ENCODE data around the gene OAT. TPM values are rescaled to one million over a fixed set of nuclear protein-coding genes. Genes with fewer than 3 reads are reported as not detected.
"Not testable (repeated sequence)": the region's sequence is repeated elsewhere in the genome, so short reads cannot be mapped to it uniquely, and the experiment has no call there.

The OAT gene
- polyA plus RNA-seq, 1 donor = 50.8 TPM

- DNase-seq = no peak
These were observed 40.5 kb downstream of the OAT start for GRCh38 chr10:124378271-124378670.

DNA sequence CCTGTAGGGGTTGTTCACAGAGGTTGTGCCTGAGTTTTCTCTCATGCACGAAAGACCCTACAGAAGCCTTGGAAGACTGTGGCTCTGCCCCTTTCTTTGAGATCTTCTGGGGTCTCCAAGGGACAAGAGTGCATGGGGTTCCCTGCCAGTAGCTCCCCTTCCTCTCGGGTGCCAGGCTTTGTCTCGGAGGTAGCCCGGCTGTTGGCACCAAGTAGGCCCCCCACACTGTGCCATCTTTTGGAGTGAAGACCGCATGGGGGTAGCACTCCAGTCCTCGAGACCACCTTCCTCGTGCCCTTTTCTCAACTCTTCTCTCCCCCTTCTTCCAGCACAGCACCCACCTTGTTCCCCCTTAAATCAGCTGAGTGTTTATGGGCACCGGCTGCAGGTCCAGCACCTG lies 41.6 kb downstream of the OAT start:
- DNase-seq = no peak

DNA sequence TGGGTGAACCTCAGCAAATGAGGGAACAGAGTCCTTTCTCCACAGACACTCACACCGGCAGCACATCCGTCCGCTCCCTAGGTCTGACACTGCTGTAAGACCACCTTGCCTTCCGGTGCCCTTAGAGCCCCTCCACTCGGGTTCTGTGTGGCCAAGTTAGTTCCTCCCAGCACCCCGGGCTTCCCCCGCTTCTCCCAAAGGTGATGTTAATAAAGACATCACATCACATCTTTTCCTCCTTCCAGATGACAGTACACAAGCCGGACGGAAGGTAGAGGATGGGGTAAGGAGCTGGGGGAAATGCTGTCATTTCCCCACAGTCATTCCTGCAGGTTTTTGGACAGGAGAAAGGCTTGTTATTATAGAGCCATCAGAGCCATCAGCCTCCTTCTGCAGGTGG lies 42.3 kb downstream of the OAT start:
- no peak for DNase-seq

- no peak for DNase-seq
These were observed 43.0 kb downstream of the OAT start for GRCh38 chr10:124375691-124376090.

GRCh38 chr10:124375353-124375614 lies 43.4 kb downstream of the OAT start:
- no peak for DNase-seq

GRCh38 chr10:124374535-124375352 lies 44.0 kb downstream of the OAT start:
- no peak for DNase-seq

GRCh38 chr10:124372899-124373298 lies 45.8 kb downstream of the OAT start:
- DNase-seq = no peak

DNA sequence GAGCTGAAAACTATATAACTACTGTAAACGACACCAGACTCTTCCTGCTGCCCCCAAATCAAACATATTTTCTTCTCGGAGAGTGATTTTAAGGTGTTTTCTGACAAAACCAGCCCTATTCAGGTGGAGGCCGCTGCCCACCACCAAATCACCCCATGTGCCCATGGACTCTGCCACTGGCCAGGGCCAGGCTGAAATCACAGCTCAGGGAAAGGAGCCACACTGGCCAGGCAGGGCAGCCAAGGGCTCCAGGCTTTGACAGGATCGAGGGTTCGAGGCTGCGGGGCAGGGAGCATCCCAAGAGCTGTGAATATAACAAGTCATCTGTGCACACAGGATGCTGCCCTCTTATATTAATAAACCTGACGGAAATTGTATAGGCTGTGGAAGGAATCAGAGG lies 48.3 kb downstream of the OAT start:
- no peak for DNase-seq

DNA sequence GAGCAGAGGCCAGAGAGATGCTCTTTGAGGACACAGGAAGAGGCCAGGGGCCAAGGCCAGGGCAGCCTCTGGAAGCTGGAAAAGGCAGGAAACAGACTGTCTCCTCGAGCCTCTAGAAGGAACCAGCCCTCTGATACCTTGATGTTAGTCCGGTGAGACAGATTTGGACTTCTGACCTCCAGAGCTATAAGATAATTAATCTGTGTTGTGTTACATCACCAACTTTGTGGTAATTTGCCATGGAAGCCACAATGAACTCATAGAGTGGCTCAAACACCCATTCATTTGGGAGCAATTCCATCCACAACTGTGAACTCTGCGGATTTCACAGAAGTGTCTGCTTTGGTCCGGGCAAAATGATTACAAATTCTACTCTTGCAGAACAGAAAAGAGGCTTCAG lies 48.7 kb downstream of the OAT start:
- no peak for DNase-seq

GRCh38 chr10:124369533-124369932 lies 49.2 kb downstream of the OAT start:
- DNase-seq = not testable (repeated sequence)

GRCh38 chr10:124369066-124369465 lies 49.7 kb downstream of the OAT start:
- no peak for DNase-seq

GRCh38 chr10:124367936-124368335 lies 50.8 kb downstream of the OAT start:
- DNase-seq = no peak

GRCh38 chr10:124367414-124367813 lies 51.3 kb downstream of the OAT start:
- no peak for DNase-seq

DNA sequence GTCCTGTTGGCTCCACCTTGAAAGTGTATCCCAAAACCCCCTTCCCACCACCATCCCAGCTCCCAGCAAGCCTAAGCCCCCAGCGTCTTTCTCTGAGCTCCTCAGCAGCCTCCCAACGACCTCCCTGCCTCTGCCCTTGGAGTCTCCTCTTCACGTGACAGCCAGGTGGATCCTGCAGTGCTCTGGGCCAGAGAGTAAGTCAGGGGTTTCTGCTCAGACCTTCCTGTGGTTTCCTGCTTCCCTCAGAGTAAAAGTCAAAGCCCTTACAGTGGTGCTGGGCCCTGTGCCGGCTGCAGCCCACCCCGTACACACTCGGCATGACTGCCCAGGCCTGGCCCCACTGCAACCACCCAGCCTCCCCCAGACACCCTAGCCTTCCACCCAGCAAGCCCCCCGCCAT lies 51.9 kb downstream of the OAT start:
- no peak for DNase-seq

DNA sequence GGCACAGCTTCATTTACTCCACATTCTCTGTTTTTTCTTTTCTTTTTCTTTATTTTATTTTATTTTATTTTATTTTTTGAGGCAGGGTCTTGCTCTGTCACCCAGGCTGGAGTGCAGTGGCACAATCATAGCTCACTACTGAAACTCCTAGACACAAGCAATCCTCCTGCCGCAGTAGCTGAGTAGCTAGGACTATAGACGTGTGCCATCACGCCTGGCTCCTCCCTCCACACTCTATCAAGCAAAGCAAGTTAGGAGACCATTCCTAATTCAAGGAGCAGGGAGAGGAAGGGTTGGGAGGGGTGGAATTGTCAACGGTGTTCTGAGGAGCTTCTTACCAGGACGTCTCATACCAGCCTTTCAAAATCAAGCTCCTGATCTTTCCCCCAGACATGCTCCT lies 52.4 kb downstream of the OAT start:
- DNase-seq = no peak

- no peak for DNase-seq
These were observed 54.0 kb downstream of the OAT start for GRCh38 chr10:124364674-124365073.

DNA sequence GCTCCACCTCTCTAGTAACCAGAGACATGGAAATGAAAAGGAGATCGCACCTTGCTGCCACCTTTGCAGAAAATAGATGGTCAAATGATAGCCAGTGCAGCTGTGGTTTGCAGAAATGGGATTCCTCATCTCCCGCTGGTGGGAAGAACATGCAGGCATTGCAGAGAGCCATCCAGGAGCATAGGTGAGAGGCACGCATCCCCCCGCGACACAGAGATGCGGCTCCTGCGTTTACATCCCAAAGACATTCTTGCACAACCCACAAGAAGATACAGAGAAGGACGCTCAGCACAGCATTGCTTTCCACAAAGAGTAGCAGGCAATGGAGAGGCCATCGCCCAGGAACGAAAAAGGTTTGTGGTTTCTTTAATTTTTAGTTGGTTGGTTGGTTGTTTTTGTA lies 56.2 kb downstream of the OAT start:
- no peak for DNase-seq

GRCh38 chr10:124359336-124359832 lies 59.3 kb downstream of the OAT start:
- DNase-seq = no peak

DNA sequence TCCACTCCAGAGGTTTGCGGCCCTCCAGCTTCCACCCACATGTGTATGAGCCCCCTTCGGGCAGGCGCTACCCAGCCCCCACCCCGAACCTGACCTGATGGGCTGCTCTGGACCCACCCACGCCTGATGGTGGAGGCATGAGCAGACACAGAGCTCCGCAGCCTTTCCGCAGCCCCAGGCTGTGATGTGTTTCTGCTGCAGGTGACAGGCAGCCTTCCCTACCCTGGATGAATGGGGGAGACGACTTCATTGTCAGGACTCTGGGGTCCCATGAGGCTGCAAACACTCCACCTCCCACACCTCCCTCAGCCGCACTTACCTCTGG lies 61.2 kb downstream of the OAT start:
- DNase-seq = no peak

- DNase-seq = no peak
These were observed 61.8 kb downstream of the OAT start for GRCh38 chr10:124356701-124357560.

GRCh38 chr10:124354411-124355382 lies 64.0 kb downstream of the OAT start:
- no peak for DNase-seq

DNA sequence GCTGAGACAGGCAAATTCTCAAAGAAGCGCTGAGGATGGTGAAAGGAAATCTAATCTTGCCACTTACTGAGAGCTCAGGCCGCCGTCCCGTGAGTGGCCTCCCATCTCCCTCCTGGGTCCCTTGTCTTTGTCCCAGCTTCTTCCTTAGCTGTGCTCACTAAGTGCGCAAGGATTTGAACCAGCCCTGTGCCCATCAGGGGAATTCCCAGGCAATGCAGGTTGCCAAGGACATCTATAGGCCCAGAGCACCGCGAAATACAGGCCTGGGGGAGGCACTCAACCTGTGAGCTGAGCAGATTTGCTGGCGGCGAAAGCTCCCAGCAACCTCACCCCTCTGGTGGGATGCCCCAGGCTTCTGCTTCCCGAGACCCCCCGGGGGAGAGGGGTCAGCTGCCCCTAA lies 64.8 kb downstream of the OAT start:
- DNase-seq = no peak
